Measurements from ENCODE around the gene SNRPB.
A peak's percentile ranks its signal among the peaks of the same experiment; 100 is the strongest.

Gene SNRPB

DNA sequence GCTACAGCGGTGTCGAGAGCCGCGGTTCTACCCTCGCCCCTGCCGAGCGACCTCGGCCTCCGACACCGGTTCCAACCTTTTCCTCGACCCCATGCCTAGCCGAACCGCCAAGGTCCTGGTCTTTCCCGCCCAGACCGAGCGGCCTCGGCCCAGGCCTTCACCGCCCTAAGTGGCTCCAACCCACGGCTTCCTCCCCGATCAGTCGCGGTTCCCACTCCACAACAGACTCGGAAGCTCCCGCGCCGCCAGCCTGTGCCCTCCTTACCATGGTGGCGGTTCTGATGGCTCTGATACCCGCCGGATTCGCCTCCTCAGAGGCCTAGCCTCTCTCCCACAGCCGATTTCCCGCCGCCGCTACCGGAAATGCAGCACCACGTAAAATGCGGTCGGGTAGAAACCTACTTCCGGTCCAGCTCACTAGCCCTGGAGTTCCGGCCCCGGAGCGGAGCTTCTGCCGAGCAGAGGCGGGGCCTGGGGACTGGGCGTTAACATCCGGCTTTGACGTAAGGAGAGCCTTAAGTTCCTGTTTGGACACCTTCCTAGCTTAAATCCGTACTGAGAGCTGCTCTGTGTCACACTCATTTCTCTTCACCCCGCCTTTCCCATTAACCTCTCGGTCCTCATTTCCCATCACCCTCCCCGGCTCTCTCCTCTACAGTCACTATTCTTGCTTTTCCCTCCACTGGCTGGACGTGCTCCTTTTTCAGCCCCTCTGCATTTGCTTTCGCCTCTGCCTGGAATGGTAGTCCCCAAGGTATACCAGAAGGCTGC lies at the start of gene SNRPB:
Gene SNRPB, minus strand, starts transcription at position 367 of the 771 bp plus-strand sequence. Its CDS starts 99 bp downstream, at position 268.
- peaks cover 43 to 48% (median 44%) of the 10 kb centered on the region in 11 experiments for H4K20me1 ChIP-seq
- H3K4me3 ChIP-seq = peak within 1 kb of the TSS; percentile 80 to 95 (median 86)
- H3K9me3 ChIP-seq (replicated peaks in 1 of 11) = no peaks in the 10 kb centered on the region
- H3K36me3 ChIP-seq = peaks cover 35 to 67% (median 46%) of the 10 kb centered on the region in 11 experiments
- no peaks in the 10 kb centered on the region for H3K27me3 ChIP-seq
- H3K27ac ChIP-seq = peak within 1 kb of the TSS; percentile 89 to 100 (median 99)
- peak within 1 kb of the TSS; percentile 84 to 98 (median 95) for H3K4me2 ChIP-seq
- no peak for TF ChIP-seq Cebpa-rat (IDR thresholded peaks at IDR 0.05)
- peak within 1 kb of the TSS; percentile 91 to 100 (median 98) for H3K9ac ChIP-seq
- H3K4me1 ChIP-seq = peaks cover 29 to 45% (median 34%) of the 10 kb centered on the region in 10 experiments

DNA sequence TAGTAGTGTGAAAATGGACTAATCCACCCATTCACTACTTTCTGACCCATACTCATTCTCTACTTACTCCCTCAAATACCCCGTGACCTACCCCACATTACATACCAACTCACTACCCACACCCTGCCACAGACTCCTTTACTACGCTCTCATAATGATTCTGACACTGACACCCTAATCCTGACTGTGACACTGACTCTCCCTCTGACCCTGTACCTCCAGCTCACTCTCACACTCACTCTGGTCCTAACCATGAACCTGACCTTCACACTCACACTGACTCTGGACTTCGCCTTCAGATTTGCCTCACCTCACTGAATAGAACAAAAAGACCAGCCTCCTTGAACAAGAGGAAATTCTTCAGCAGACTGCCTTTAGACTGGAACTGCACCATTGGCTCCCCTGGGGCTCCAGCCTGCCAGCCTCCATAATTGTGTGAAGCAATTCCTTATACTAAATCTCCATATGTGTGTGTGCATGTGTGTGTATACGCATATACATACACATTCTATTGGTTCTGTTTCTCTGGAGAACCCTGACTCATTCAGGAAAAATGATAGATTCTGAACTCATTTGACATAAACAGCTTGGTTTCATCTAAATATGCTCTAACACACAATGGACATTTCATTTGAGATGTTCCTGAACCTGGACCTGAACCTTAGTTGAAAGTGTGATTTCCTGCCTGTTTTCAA lies 48.7 kb upstream of the SNRPB start:
- H3K4me3 ChIP-seq = no peak overlapping the region
- H3K27me3 ChIP-seq = no peaks in the 10 kb centered on the region
- no peaks in the 10 kb centered on the region for H3K9me3 ChIP-seq (replicated peaks in 1 of 11)
- peak overlapping the region in 3 of 11 experiments; percentile 9 to 20 (median 11); a peak in 1 of 22 replicates for H3K4me2 ChIP-seq
- peaks cover 6 to 34% (median 20%) of the 10 kb centered on the region in 10 experiments for H3K4me1 ChIP-seq
- H3K36me3 ChIP-seq = no peaks in the 10 kb centered on the region
- no peak for TF ChIP-seq Cebpa-rat (IDR thresholded peaks at IDR 0.05)
- H3K9ac ChIP-seq = no peak overlapping the region
- H4K20me1 ChIP-seq = no peaks in the 10 kb centered on the region
- H3K27ac ChIP-seq = no peak overlapping the region

DNA sequence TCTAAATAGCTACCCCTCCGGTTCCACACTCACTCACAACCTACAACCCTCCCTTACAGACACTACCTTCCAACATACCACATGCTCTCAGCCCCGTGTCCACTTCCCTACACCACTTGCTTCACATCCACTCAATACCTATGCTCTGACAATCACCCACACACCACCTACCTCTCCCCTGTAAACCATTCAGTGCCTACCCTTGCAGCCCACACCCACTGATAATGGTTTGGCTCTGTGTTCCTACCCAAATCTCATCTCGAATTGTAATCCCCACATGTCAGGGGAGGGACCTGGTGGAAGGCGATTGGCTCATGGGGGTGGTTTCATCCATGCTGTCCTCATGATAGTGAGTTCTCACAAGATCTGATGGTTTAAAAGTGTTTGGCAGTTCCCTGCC lies 48.0 kb upstream of the SNRPB start:
- Histone ChIP-seq H3K9me3 (replicated peaks in 1 of 11) (no peaks in the 10 kb centered on the region), H3K4me1 (peaks cover 6 to 33% (median 18%) of the 10 kb centered on the region in 10 experiments; a peak in 19 of 20 replicates), H3K27me3 (no peaks in the 10 kb centered on the region), H3K4me2 (0 out of 22 replicates have a peak overlapping the region, but pooled peaks of 2 of the 11 experiments have one; percentile 11 to 20), H4K20me1 (no peaks in the 10 kb centered on the region), H3K36me3 (no peaks in the 10 kb centered on the region), H3K27ac (no peak overlapping the region), H3K9ac (no peak overlapping the region), H3K4me3 (no peak overlapping the region)
- TF ChIP-seq Cebpa-rat (IDR thresholded peaks at IDR 0.05) = no peak

- Histone ChIP-seq H3K4me2 (no peak overlapping the region), H3K4me3 (no peak overlapping the region), H3K27me3 (no peaks in the 10 kb centered on the region)
Observed at GRCh38 chr20:2518096-2518495, 47.5 kb upstream of the SNRPB start.

GRCh38 chr20:2516399-2516798 lies 45.8 kb upstream of the SNRPB start:
- Histone ChIP-seq H3K4me1 (peaks cover 6 to 22% (median 15%) of the 10 kb centered on the region in 10 experiments; a peak in 19 of 20 replicates), H4K20me1 (no peaks in the 10 kb centered on the region), H3K9ac (no peak overlapping the region), H3K27ac (no peak overlapping the region), H3K27me3 (no peaks in the 10 kb centered on the region), H3K4me3 (no peak overlapping the region), H3K9me3 (replicated peaks in 1 of 11) (no peaks in the 10 kb centered on the region), H3K36me3 (no peaks in the 10 kb centered on the region), H3K4me2 (no peak overlapping the region)
- TF ChIP-seq Cebpa-rat (IDR thresholded peaks at IDR 0.05) = no peak

More at GRCh38 chr20:2518096-2518495, 47.5 kb upstream of the SNRPB start:
- no peaks in the 10 kb centered on the region for H4K20me1 ChIP-seq
- no peaks in the 10 kb centered on the region for H3K9me3 ChIP-seq (replicated peaks in 1 of 11)
- no peak overlapping the region for H3K27ac ChIP-seq
- no peak overlapping the region for H3K9ac ChIP-seq
- H3K4me1 ChIP-seq = peaks cover 6 to 29% (median 18%) of the 10 kb centered on the region in 10 experiments; a peak in 19 of 20 replicates
- no peaks in the 10 kb centered on the region for H3K36me3 ChIP-seq
- TF ChIP-seq Cebpa-rat (IDR thresholded peaks at IDR 0.05) = no peak

GRCh38 chr20:2515203-2515602 lies 44.6 kb upstream of the SNRPB start:
- no peaks in the 10 kb centered on the region for H3K36me3 ChIP-seq
- peak overlapping the region in 6 of 11 experiments; percentile 24 to 70 (median 66); a peak in 11 of 22 replicates for H3K4me2 ChIP-seq
- TF ChIP-seq Cebpa-rat (IDR thresholded peaks at IDR 0.05) = no peak
- H3K4me3 ChIP-seq = no peak overlapping the region
- H3K9ac ChIP-seq = no peak overlapping the region
- peaks cover 6 to 19% (median 12%) of the 10 kb centered on the region in 10 experiments; a peak in 19 of 20 replicates for H3K4me1 ChIP-seq
- no peaks in the 10 kb centered on the region for H4K20me1 ChIP-seq
- H3K27ac ChIP-seq = peak overlapping the region in 1 of 11 experiments; percentile 21; a peak in 1 of 22 replicates
- H3K9me3 ChIP-seq (replicated peaks in 1 of 11) = no peaks in the 10 kb centered on the region
- H3K27me3 ChIP-seq = no peaks in the 10 kb centered on the region

DNA sequence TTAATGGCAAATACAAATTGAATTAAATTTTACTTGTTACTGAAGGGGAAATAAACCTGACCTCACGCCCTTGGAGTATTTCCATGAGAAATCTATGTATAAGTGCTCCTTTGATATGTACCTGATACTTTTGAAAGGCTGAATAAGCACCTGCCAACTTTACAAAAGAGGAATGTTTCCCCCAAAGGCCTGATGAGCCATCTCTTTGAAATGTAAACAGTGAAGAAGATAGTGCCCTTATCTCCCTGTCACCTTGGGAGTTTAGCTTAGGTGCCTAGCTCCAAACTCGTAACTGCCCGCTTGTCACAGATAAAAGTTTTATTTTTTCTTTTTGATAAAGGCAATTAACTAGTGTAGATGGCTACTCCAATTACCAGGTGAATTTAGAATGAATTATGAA lies 39.2 kb upstream of the SNRPB start:
- Histone ChIP-seq H3K27ac (peak overlapping the region in 1 of 11 experiments; percentile 88; a peak in 2 of 22 replicates), H3K4me2 (peak overlapping the region in 10 of 11 experiments; percentile 90 to 97 (median 94); a peak in 18 of 22 replicates), H3K9me3 (replicated peaks in 1 of 11) (no peaks in the 10 kb centered on the region), H3K4me3 (peak overlapping the region in 4 of 10 experiments; percentile 82 to 91 (median 84); a peak in 5 of 20 replicates), H3K9ac (no peak overlapping the region), H3K36me3 (no peaks in the 10 kb centered on the region), H4K20me1 (no peaks in the 10 kb centered on the region), H3K4me1 (peaks cover 17 to 28% (median 22%) of the 10 kb centered on the region in 10 experiments), H3K27me3 (no peaks in the 10 kb centered on the region)
- TF ChIP-seq Cebpa-rat (IDR thresholded peaks at IDR 0.05) = no peak

DNA sequence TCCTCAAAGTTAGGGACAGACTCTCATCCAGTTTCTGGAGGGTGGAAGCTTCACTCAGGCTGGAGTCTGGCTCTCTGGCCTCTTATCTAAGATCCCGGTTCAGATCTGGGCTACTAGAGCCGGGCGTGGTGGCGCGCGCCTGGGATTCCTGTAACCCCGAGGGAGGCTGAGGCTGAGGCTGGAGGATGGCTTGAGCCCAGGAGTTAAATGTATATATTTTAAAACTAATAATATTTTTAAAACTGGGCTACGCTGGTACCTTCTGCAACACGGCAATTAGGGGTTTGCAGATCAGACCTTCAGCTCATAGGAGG lies 38.8 kb upstream of the SNRPB start:
- Histone ChIP-seq H3K27ac (peak overlapping the region; percentile 75 to 94 (median 91); a peak in 21 of 22 replicates), H3K4me2 (peak overlapping the region; percentile 90 to 97 (median 95)), H3K36me3 (no peaks in the 10 kb centered on the region), H4K20me1 (no peaks in the 10 kb centered on the region), H3K4me3 (peak overlapping the region; percentile 81 to 91 (median 86)), H3K4me1 (peaks cover 16 to 24% (median 19%) of the 10 kb centered on the region in 10 experiments), H3K9me3 (replicated peaks in 1 of 11) (no peaks in the 10 kb centered on the region), H3K9ac (peak overlapping the region; percentile 83 to 91 (median 88)), H3K27me3 (no peaks in the 10 kb centered on the region)
- TF ChIP-seq Cebpa-rat (IDR thresholded peaks at IDR 0.05) = no peak
